HepG2 (cell line): Measurements from ENCODE around the gene FERMT2. TPM values are rescaled to one million over a fixed set of nuclear protein-coding genes. Genes with fewer than 3 reads are reported as not detected.

Experiments
- ATRX ChIP-seq: sonication (generic); formaldehyde crosslinking; IDR thresholded peaks from 2 replicates; pipeline ENCODE4 v1.4.0; 2020; ENCODE audit warnings: missing genetic modification reagents, borderline replicate concordance
- CC2D1A ChIP-seq: sonication (generic); formaldehyde crosslinking; IDR thresholded peaks from 2 replicates; pipeline ENCODE4 v1.8.1; 2023; ENCODE audit warnings: mild to moderate bottlenecking, missing genetic modification reagents
- DPF2 ChIP-seq: sonication (generic); formaldehyde crosslinking; IDR thresholded peaks from 2 replicates; pipeline ENCODE4 v1.4.0; 2020; ENCODE audit warnings: mild to moderate bottlenecking, low read depth, missing genetic modification reagents, borderline replicate concordance
- FLYWCH1 ChIP-seq: sonication (generic); formaldehyde crosslinking; IDR thresholded peaks from 2 replicates; pipeline ENCODE4 v1.8.1; 2023; ENCODE audit warnings: mild to moderate bottlenecking, missing genetic modification reagents
- KDM5B ChIP-seq: sonication (generic); formaldehyde crosslinking; IDR thresholded peaks from 2 replicates; pipeline ENCODE4 v1.4.0; 2020; ENCODE audit warnings: missing genetic modification reagents, mild to moderate bottlenecking, borderline replicate concordance
- MAFF ChIP-seq: IDR thresholded peaks from 2 replicates; pipeline ENCODE4 v1.6.1; 2011; ENCODE audit warnings: low read depth, low read length, improper control_type of control experiment
- MYNN ChIP-seq: sonication (generic); formaldehyde crosslinking; IDR thresholded peaks from 2 replicates; pipeline ENCODE4 v1.4.0; 2020; ENCODE audit warnings: mild to moderate bottlenecking, low read depth, missing genetic modification reagents
- NR3C1 ChIP-seq: sonication (generic); formaldehyde crosslinking; IDR thresholded peaks from 2 replicates; pipeline ENCODE4 v1.4.0; 2020; ENCODE audit warnings: missing genetic modification reagents
- PAF1 ChIP-seq: IDR thresholded peaks from 2 replicates; pipeline ENCODE4 v1.6.1; 2016; ENCODE audit warnings: missing genetic modification reagents, missing compliant biosample characterization
- PRMT3 ChIP-seq: sonication (generic); formaldehyde crosslinking; IDR thresholded peaks from 2 replicates; pipeline ENCODE4 v1.8.1; 2022; ENCODE audit warnings: low read depth, mild to moderate bottlenecking, moderate library complexity, missing genetic modification reagents, borderline replicate concordance
- RXRA ChIP-seq: sonication (generic); formaldehyde crosslinking; IDR thresholded peaks from 2 replicates; pipeline ENCODE4 v1.5.1; 2020; ENCODE audit warnings: missing genetic modification reagents
- XBP1 ChIP-seq: sonication (generic); formaldehyde crosslinking; IDR thresholded peaks from 2 replicates; pipeline ENCODE4 v1.5.0; 2020; ENCODE audit warnings: missing genetic modification reagents
- YEATS2 ChIP-seq: sonication (generic); formaldehyde crosslinking; IDR thresholded peaks from 2 replicates; pipeline ENCODE4 v1.4.0; 2020; ENCODE audit warnings: missing genetic modification reagents, borderline replicate concordance
- ZBTB42 ChIP-seq: sonication (generic); formaldehyde crosslinking; IDR thresholded peaks from 2 replicates; pipeline ENCODE4 v1.5.0; 2020; ENCODE audit warnings: mild to moderate bottlenecking, missing genetic modification reagents
- ZNF251 ChIP-seq: sonication (generic); formaldehyde crosslinking; IDR thresholded peaks from 2 replicates; pipeline ENCODE4 v1.9.0; 2021; ENCODE audit warnings: mild to moderate bottlenecking, missing genetic modification reagents
- ZNF256 ChIP-seq: sonication (generic); formaldehyde crosslinking; conservative IDR thresholded peaks from 2 replicates; pipeline ENCODE4 v1.4.0; 2020; ENCODE audit warnings: missing genetic modification reagents
- ZNF333 ChIP-seq: sonication (generic); formaldehyde crosslinking; IDR thresholded peaks from 2 replicates; pipeline ENCODE4 v1.4.0; 2020; ENCODE audit warnings: mild to moderate bottlenecking, missing genetic modification reagents, borderline replicate concordance
- ZNF644 ChIP-seq: IDR thresholded peaks from 2 replicates; pipeline ENCODE4 v1.6.1; 2016; ENCODE audit warnings: low read depth
- ZSCAN20 ChIP-seq: sonication (generic); formaldehyde crosslinking; IDR thresholded peaks from 2 replicates; pipeline ENCODE4 v1.4.0; 2020; ENCODE audit warnings: missing genetic modification reagents, mild to moderate bottlenecking, borderline replicate concordance
- polyA plus RNA-seq, 8 experiments: library from polyadenylated mRNA; depleted of rRNA in 3 of 8; stranded (reverse) in 7 of 8; unstranded in 1 of 8; fragments of >200 nt; fragmentation: Illumina TruSeq in 4 of 8; extraction: Trizol in 4 of 8; gene quantifications; 2 replicates each; pipeline versions ENCODE4 v1.2.1 to v1.2.3, GENCODE V29; 2011 to 2016; ENCODE audit warnings: low read depth in 4 of 8, missing spikeins in 1 of 8, mixed read lengths in 1 of 8; ENCODE audit not compliant: insufficient read depth in 1 of 8
- total RNA-seq, 5 experiments: library from RNA; depleted of rRNA; stranded (reverse); fragments of >200 nt; fragmentation: Illumina TruSeq; extraction: Trizol; gene quantifications; 2 replicates each; pipeline ENCODE4 v1.2.3, GENCODE V29; 2016; ENCODE audit warnings: low read depth in 1 of 5
- TF ChIP-seq, protein P1 (sequence below): sonication (generic); formaldehyde crosslinking; IDR thresholded peaks from 2 replicates; pipeline ENCODE4 v1.8.0; 2022; ENCODE audit warnings: mild to moderate bottlenecking, missing genetic modification reagents, borderline replicate concordance
- TF ChIP-seq, protein P2 (sequence below): sonication (generic); formaldehyde crosslinking; IDR thresholded peaks from 2 replicates; pipeline ENCODE4 v1.4.0; 2020; ENCODE audit warnings: missing genetic modification reagents
- TF ChIP-seq, protein P3 (sequence below): sonication (generic); formaldehyde crosslinking; IDR thresholded peaks from 2 replicates; pipeline ENCODE4 v1.5.0; 2020; ENCODE audit warnings: missing genetic modification reagents
- TF ChIP-seq, protein P4 (sequence below): sonication (generic); formaldehyde crosslinking; IDR thresholded peaks from 2 replicates; pipeline ENCODE4 v1.4.0; 2020; ENCODE audit warnings: missing genetic modification reagents
- TF ChIP-seq, protein P5 (sequence below): sonication (generic); formaldehyde crosslinking; IDR thresholded peaks from 2 replicates; pipeline ENCODE4 v1.4.0; 2020; ENCODE audit warnings: missing genetic modification reagents, mild to moderate bottlenecking, borderline replicate concordance
- TF ChIP-seq, protein P6 (sequence below): IDR thresholded peaks from 2 replicates; pipeline ENCODE4 v1.6.1; 2016; ENCODE audit warnings: mild to moderate bottlenecking, missing biosample characterization, missing genetic modification reagents

Gene FERMT2
- total and polyA plus RNA-seq, 2 of the 13 experiments (the other 11 are each of a cell fraction or from before 2014, with no cell fraction given) = 36.2 to 60.4 TPM

DNA sequence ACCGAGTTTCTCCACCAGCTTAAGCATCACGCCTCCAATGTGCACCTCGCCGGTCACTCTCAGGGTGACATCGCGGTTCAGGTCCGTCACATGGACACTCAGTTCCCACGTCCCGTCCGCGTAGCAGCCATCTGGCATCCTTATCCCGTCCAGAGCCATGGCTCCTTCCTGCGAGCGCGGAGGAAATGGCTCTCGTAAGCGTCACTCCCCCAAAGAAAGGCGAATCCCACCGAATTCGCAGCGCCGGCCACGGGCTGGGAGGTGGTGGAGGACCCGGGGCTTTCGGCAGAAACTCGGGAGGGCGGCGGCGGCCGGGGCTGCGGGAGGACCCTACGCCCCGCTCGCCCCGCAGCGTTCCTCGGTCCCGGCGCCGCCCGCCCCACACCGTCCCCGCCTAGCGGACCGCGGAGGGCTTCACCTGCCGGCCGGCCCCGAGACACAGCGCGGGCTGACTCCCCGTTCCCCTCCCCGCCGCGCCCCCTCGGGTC lies 396 bp downstream of the FERMT2 start (continued):
- TF ChIP-seq, protein P1, sequence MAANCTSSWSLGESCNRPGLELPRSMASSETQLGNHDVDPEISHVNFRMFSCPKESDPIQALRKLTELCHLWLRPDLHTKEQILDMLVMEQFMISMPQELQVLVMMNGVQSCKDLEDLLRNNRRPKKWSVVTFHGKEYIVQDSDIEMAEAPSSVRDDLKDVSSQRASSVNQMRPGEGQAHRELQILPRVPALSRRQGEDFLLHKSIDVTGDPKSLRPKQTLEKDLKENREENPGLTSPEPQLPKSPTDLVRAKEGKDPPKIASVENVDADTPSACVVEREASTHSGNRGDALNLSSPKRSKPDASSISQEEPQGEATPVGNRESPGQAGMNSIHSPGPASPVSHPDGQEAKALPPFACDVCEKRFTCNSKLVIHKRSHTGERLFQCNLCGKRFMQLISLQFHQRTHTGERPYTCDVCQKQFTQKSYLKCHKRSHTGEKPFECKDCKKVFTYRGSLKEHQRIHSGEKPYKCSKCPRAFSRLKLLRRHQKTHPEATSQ (CRISPR knock-in tag) = 0 out of 2 replicates have a peak, but pooled peaks have one; percentile 18
- no peak for TF ChIP-seq MYNN (CRISPR knock-in tag)
- no peak for TF ChIP-seq PRMT3 (CRISPR knock-in tag)
- no peak for TF ChIP-seq MAFF
- TF ChIP-seq, protein P2, sequence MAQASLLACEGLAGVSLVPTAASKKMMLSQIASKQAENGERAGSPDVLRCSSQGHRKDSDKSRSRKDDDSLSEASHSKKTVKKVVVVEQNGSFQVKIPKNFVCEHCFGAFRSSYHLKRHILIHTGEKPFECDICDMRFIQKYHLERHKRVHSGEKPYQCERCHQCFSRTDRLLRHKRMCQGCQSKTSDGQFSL (CRISPR knock-in tag) = no peak
- TF ChIP-seq ZBTB42 = no peak
- no peak for TF ChIP-seq NR3C1
- no peak; the same call in 1 of the 2 replicates for TF ChIP-seq RXRA
- TF ChIP-seq ZNF256 (CRISPR knock-in tag) = no peak
- no peak for TF ChIP-seq DPF2 (CRISPR knock-in tag)
- TF ChIP-seq CC2D1A = no peak
- TF ChIP-seq, protein P3, sequence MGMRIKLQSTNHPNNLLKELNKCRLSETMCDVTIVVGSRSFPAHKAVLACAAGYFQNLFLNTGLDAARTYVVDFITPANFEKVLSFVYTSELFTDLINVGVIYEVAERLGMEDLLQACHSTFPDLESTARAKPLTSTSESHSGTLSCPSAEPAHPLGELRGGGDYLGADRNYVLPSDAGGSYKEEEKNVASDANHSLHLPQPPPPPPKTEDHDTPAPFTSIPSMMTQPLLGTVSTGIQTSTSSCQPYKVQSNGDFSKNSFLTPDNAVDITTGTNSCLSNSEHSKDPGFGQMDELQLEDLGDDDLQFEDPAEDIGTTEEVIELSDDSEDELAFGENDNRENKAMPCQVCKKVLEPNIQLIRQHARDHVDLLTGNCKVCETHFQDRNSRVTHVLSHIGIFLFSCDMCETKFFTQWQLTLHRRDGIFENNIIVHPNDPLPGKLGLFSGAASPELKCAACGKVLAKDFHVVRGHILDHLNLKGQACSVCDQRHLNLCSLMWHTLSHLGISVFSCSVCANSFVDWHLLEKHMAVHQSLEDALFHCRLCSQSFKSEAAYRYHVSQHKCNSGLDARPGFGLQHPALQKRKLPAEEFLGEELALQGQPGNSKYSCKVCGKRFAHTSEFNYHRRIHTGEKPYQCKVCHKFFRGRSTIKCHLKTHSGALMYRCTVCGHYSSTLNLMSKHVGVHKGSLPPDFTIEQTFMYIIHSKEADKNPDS (CRISPR knock-in tag) = 0 out of 2 replicates have a peak, but pooled peaks have one; percentile 21
- TF ChIP-seq YEATS2 (CRISPR knock-in tag) = no peak
- TF ChIP-seq, protein P4, sequence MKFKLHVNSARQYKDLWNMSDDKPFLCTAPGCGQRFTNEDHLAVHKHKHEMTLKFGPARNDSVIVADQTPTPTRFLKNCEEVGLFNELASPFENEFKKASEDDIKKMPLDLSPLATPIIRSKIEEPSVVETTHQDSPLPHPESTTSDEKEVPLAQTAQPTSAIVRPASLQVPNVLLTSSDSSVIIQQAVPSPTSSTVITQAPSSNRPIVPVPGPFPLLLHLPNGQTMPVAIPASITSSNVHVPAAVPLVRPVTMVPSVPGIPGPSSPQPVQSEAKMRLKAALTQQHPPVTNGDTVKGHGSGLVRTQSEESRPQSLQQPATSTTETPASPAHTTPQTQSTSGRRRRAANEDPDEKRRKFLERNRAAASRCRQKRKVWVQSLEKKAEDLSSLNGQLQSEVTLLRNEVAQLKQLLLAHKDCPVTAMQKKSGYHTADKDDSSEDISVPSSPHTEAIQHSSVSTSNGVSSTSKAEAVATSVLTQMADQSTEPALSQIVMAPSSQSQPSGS (CRISPR knock-in tag) = no peak
- peak; percentile 40; the same call in 1 of the 2 replicates for TF ChIP-seq KDM5B
- peak; percentile 38; the same call in 1 of the 2 replicates for TF ChIP-seq ZSCAN20 (CRISPR knock-in tag)
- no peak for TF ChIP-seq XBP1 (CRISPR knock-in tag)
- TF ChIP-seq ATRX (CRISPR knock-in tag) = no peak
- TF ChIP-seq PAF1 (CRISPR knock-in tag) = no peak
- TF ChIP-seq, protein P5, sequence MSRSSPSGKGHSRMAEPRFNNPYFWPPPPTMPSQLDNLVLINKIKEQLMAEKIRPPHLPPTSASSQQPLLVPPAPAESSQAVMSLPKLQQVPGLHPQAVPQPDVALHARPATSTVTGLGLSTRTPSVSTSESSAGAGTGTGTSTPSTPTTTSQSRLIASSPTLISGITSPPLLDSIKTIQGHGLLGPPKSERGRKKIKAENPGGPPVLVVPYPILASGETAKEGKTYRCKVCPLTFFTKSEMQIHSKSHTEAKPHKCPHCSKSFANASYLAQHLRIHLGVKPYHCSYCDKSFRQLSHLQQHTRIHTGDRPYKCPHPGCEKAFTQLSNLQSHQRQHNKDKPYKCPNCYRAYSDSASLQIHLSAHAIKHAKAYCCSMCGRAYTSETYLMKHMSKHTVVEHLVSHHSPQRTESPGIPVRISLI (CRISPR knock-in tag) = no peak; the same call in 1 of the 2 replicates
- no peak for TF ChIP-seq FLYWCH1 (CRISPR knock-in tag)
- TF ChIP-seq, protein P6, sequence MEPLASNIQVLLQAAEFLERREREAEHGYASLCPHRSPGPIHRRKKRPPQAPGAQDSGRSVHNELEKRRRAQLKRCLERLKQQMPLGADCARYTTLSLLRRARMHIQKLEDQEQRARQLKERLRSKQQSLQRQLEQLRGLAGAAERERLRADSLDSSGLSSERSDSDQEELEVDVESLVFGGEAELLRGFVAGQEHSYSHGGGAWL (CRISPR knock-in tag) = no peak
- no peak for TF ChIP-seq ZNF251
- TF ChIP-seq ZNF644 = no peak
- TF ChIP-seq ZNF333 (CRISPR knock-in tag) = no peak
